HepG2 (cell line): ENCODE measurements around the gene CD4. TPM values are rescaled to one million over a fixed set of nuclear protein-coding genes. Genes with fewer than 3 reads are reported as not detected.

Experiments
- BATF2 ChIP-seq: sonication (generic); formaldehyde crosslinking; IDR thresholded peaks from 2 replicates; pipeline ENCODE4 v1.8.0; 2022; ENCODE audit warnings: mild to moderate bottlenecking, missing genetic modification reagents, moderate library complexity
- CREB3 ChIP-seq: sonication (generic); formaldehyde crosslinking; IDR thresholded peaks from 2 replicates; pipeline ENCODE4 v1.5.0; 2020; ENCODE audit warnings: missing genetic modification reagents
- HNF4G ChIP-seq, 2 experiments: sonication (generic) in 1 of 2; formaldehyde crosslinking in 1 of 2; IDR thresholded peaks; 2 replicates each; pipeline versions ENCODE4 v1.4.0 to v1.6.1; 2011 to 2020; ENCODE audit warnings: borderline replicate concordance in 2 of 2, low read depth in 2 of 2, mild to moderate bottlenecking in 2 of 2, low read length in 1 of 2, missing genetic modification reagents in 1 of 2, moderate library complexity in 1 of 2
- ISX ChIP-seq: sonication (generic); formaldehyde crosslinking; conservative IDR thresholded peaks from 2 replicates; pipeline ENCODE4 v1.5.0; 2020; ENCODE audit warnings: missing genetic modification reagents
- KMT2B ChIP-seq: IDR thresholded peaks from 2 replicates; pipeline ENCODE4 v1.6.1; 2016; ENCODE audit warnings: missing genetic modification reagents, missing compliant biosample characterization
- MAFK ChIP-seq, 2 experiments: IDR thresholded peaks in 1 of 2; conservative IDR thresholded peaks in 1 of 2; 2 replicates each; pipeline ENCODE4 v1.6.1; 2011; ENCODE audit warnings: improper control_type of control experiment in 2 of 2, low read length in 2 of 2
- RBFOX2 ChIP-seq: fragments of 200-400 bp; formaldehyde crosslinking; IDR thresholded peaks from 2 replicates; pipeline ENCODE4 v1.6.1; 2017; ENCODE audit warnings: low read depth, mild to moderate bottlenecking, low read length
- SYNCRIP ChIP-seq: fragments of 200-400 bp; formaldehyde crosslinking; IDR thresholded peaks from 2 replicates; pipeline ENCODE4 v1.6.1; 2018; ENCODE audit warnings: mild to moderate bottlenecking, low read depth, low read length; ENCODE audit not compliant: insufficient read depth
- TEAD3 ChIP-seq: optimal IDR thresholded peaks from 2 replicates; pipeline ENCODE3; 2016; ENCODE audit warnings: borderline replicate concordance
- ZFP36L1 ChIP-seq: sonication (generic); formaldehyde crosslinking; IDR thresholded peaks from 2 replicates; pipeline ENCODE4 v1.8.0; 2022; ENCODE audit warnings: mild to moderate bottlenecking, missing genetic modification reagents, moderate library complexity
- ZFP37 ChIP-seq: sonication (generic); formaldehyde crosslinking; IDR thresholded peaks from 2 replicates; pipeline ENCODE4 v1.4.0; 2020; ENCODE audit warnings: missing genetic modification reagents, borderline replicate concordance
- ZNF337 ChIP-seq: sonication (generic); formaldehyde crosslinking; IDR thresholded peaks from 2 replicates; pipeline ENCODE4 v1.5.1; 2020; ENCODE audit warnings: missing genetic modification reagents, low read depth, mild to moderate bottlenecking, borderline replicate concordance
- ZNF543 ChIP-seq: sonication (generic); formaldehyde crosslinking; IDR thresholded peaks from 2 replicates; pipeline ENCODE4 v1.4.0; 2020; ENCODE audit warnings: mild to moderate bottlenecking, missing genetic modification reagents
- ZNF547 ChIP-seq: sonication (generic); formaldehyde crosslinking; IDR thresholded peaks from 2 replicates; pipeline ENCODE4 v1.5.1; 2020; ENCODE audit warnings: mild to moderate bottlenecking, missing genetic modification reagents
- ZNF652 ChIP-seq: IDR thresholded peaks from 2 replicates; pipeline ENCODE4 v1.6.1; 2016; ENCODE audit warnings: low read depth, borderline replicate concordance
- ZNF749 ChIP-seq: sonication (generic); formaldehyde crosslinking; IDR thresholded peaks from 2 replicates; pipeline ENCODE4 v1.8.0; 2022; ENCODE audit warnings: mild to moderate bottlenecking, missing genetic modification reagents, moderate library complexity, borderline replicate concordance
- ZSCAN5A ChIP-seq: sonication (generic); formaldehyde crosslinking; IDR thresholded peaks from 2 replicates; pipeline ENCODE4 v1.8.0; 2022; ENCODE audit warnings: mild to moderate bottlenecking, missing genetic modification reagents, borderline replicate concordance
- polyA plus RNA-seq, 8 experiments: library from polyadenylated mRNA; depleted of rRNA in 3 of 8; stranded (reverse) in 7 of 8; unstranded in 1 of 8; fragments of >200 nt; fragmentation: Illumina TruSeq in 4 of 8; extraction: Trizol in 4 of 8; gene quantifications; 2 replicates each; pipeline versions ENCODE4 v1.2.1 to v1.2.3, GENCODE V29; 2011 to 2016; ENCODE audit warnings: low read depth in 4 of 8, missing spikeins in 1 of 8, mixed read lengths in 1 of 8; ENCODE audit not compliant: insufficient read depth in 1 of 8
- total RNA-seq, 5 experiments: library from RNA; depleted of rRNA; stranded (reverse); fragments of >200 nt; fragmentation: Illumina TruSeq; extraction: Trizol; gene quantifications; 2 replicates each; pipeline ENCODE4 v1.2.3, GENCODE V29; 2016; ENCODE audit warnings: low read depth in 1 of 5
- TF ChIP-seq, protein P1 (sequence below): sonication (generic); formaldehyde crosslinking; IDR thresholded peaks from 2 replicates; pipeline ENCODE4; 2020; ENCODE audit warnings: missing genetic modification reagents, mild to moderate bottlenecking, borderline replicate concordance
- TF ChIP-seq, protein P2 (sequence below): sonication (generic); formaldehyde crosslinking; IDR thresholded peaks from 2 replicates; pipeline ENCODE4 v1.4.0; 2020; ENCODE audit warnings: mild to moderate bottlenecking, missing genetic modification reagents

CD4 gene
- total and polyA plus RNA-seq, 2 of the 13 experiments (the other 11 are each of a cell fraction or from before 2014, with no cell fraction given) = 0.07 to 0.95 TPM

- TF ChIP-seq ZNF652 (CRISPR knock-in tag) (no peak), KMT2B (CRISPR knock-in tag) (peak; percentile 50; the same call in 1 of the 2 replicates), TEAD3 (no peak), MAFK (conservative IDR thresholded peaks at IDR 0.05 in 1 of 2, IDR thresholded peaks at IDR 0.05 in 1 of 2; ENCODE audit: low read length in 2 of 2) (no peak), ZNF547 (CRISPR knock-in tag) (0 out of 2 replicates have a peak, but pooled peaks have one; percentile 28), SYNCRIP (no peak), ZFP37 (CRISPR knock-in tag) (no peak), CREB3 (CRISPR knock-in tag) (no peak), BATF2 (CRISPR knock-in tag) (peak; percentile 39; the same call in 1 of the 2 replicates), ZFP36L1 (0 out of 2 replicates have a peak, but pooled peaks have one; percentile 40), ZNF749 (peak; percentile 60; the same call in 1 of the 2 replicates), ZNF543 (CRISPR knock-in tag) (0 out of 2 replicates have a peak, but pooled peaks have one; percentile 21), ZNF337 (CRISPR knock-in tag) (peak; percentile 90; the same call in 1 of the 2 replicates), HNF4G (IDR thresholded peaks at IDR 0.05; ENCODE audit: borderline replicate concordance, low read depth, low read length) (peak; percentile 28), HNF4G (CRISPR knock-in tag; IDR thresholded peaks at IDR 0.05; ENCODE audit: borderline replicate concordance, low read depth) (no peak), ISX (CRISPR knock-in tag) (no peak), RBFOX2 (peak; percentile 95), ZSCAN5A (CRISPR knock-in tag) (no peak)
- TF ChIP-seq, protein P1, sequence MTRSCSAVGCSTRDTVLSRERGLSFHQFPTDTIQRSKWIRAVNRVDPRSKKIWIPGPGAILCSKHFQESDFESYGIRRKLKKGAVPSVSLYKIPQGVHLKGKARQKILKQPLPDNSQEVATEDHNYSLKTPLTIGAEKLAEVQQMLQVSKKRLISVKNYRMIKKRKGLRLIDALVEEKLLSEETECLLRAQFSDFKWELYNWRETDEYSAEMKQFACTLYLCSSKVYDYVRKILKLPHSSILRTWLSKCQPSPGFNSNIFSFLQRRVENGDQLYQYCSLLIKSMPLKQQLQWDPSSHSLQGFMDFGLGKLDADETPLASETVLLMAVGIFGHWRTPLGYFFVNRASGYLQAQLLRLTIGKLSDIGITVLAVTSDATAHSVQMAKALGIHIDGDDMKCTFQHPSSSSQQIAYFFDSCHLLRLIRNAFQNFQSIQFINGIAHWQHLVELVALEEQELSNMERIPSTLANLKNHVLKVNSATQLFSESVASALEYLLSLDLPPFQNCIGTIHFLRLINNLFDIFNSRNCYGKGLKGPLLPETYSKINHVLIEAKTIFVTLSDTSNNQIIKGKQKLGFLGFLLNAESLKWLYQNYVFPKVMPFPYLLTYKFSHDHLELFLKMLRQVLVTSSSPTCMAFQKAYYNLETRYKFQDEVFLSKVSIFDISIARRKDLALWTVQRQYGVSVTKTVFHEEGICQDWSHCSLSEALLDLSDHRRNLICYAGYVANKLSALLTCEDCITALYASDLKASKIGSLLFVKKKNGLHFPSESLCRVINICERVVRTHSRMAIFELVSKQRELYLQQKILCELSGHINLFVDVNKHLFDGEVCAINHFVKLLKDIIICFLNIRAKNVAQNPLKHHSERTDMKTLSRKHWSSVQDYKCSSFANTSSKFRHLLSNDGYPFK (CRISPR knock-in tag) = no peak
- TF ChIP-seq, protein P2, sequence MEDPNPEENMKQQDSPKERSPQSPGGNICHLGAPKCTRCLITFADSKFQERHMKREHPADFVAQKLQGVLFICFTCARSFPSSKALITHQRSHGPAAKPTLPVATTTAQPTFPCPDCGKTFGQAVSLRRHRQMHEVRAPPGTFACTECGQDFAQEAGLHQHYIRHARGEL (CRISPR knock-in tag) = no peak
Observed at GRCh38 chr12:6867413-6868210, 78.3 kb downstream of the CD4 start, which contains the start of gene TPI1 (continued).
